NCI-H446 (cell line): ENCODE measurements around the gene TDRKH.
"Not testable (repeated sequence)": the region's sequence is repeated elsewhere in the genome, so short reads cannot be mapped to it uniquely, and the experiment has no call there.

ENCODE experiments used
- DNase-seq, 2 experiments: peaks; one replicate each; lab custom pipeline; 2025; lab: John Stamatoyannopoulos, UW

The TDRKH gene

DNA sequence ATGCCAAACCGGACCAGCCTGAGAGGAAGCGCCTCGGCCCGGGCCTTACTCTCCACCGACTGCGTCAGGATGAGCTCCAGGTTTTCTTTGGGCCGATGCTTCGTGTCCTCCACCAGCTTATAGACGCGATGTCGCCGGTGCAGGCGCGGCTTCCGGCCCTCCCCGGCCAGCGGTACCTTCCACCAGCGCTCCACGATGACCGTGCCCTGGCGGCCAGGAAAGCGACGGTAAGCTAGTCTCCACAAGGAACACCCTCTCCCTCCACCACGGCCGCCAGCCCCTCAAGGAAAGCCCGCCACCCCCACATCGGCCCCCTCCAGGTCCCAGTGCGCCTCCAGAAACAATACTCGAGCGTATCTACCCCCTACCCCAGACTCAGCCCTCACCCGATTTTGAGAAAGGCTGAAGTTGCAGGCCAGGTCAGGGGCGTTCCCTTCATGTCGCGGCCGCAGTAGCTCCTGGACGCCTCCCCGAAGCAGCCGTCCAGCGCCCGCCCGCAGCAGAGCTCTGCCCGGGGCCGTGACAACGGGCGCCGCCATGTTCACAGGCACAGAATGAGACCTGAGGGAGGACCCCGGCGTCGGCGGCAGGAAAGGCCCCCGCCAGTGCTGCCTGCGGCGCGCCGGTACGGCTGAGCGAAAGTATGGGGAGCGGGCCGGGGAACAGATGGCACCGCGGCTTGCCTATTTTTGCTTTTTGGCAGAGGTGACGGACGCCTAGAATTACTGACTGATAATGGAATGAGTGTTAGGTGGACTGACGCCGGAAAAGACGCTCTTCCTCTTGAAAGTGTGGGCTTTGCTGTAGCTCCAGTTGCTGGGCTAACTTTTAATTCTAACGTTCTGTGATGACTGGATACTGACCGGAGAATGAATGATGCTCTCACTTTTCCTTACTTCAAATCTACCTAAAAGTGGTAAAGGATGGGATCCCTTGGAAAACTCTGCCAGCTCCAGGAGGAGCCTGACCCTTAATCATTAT is 27.1 kb downstream of the TDRKH start, which contains the start of gene MRPL9:
MRPL9 (minus strand) TSS at position 556 of the 981 bp plus-strand sequence; CDS start at position 539, 17 bp downstream.
- peak; percentile 75 to 93 for DNase-seq

DNA sequence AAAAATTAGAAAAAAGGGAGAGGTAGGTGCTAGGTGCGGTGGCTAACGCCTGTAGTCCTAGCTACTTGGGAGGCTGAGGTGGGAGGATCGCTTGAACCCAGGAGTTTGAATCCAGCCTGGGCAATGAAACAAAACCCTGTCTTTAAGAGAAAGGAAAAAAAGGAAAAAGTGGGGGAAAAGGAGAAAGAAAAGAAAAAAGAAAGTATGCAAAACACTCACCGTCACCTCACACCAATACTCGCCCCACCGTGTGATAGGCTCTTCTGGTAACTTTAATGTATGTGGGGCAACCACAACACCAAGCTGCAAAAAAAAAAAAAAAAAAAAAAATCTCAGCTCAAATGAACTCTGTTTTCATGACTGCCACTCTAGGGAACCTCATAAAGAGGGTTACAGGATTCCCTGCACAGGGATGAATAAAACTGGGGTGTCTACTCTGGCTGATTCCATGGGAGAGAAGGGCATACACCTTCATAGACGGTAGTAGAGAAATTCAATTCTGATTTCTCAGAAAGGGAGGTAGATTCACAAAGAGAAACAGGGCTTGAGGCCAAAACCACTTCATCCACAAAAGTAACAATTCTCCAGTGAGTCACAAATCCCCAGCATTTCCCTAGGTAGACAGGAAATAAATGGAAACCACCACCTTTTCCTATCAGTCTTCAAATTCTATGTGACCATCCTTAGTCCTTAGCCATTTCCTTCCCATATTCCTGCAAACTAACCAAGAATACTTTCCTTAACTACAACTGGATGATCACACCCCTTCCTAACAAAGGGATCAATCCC is 29.5 kb downstream of the TDRKH start:
- DNase-seq: no peak

DNA sequence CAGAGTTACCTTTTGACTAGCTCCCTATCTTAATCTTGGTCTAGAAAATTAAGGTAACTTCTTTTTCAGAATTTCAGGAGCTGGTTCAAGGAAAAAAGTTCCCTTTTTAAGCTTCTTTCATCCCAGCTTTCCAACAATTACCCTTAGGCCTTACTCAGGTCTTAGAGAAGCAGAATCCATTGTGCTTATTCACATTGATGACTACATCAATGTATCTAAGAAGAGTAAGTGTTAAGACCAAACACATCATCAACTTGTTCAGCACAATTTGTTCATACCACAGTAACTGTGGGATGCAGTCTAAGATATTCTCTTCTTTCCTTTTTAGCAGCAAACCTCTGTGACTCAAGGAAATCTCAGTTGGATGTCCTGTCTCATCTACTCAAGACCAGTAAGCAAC is 31.1 kb downstream of the TDRKH start:
- DNase-seq: no peak

GRCh38 chr1:151756291-151756690 is 34.0 kb downstream of the TDRKH start:
- no peak for DNase-seq

DNA sequence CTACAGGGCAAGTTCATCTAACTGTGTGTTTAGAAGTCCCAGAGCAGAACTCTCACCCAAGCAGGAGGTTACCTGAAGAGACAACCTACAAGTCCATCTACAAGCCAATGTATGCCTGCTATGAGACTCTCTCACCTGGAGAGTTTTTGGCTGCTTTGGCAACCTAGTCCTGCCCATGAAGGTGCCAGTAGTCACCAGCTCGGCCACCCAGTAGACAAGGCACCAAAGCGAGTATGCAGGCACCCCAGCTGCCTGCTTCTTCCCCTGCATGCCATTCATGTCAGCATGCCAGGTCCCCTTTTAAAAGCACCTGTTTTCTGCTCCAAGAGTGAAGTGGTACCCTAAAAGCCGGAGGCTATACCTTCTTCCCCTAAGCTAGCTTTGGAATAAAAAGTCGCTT is 48.8 kb downstream of the TDRKH start:
- no peak for DNase-seq

DNA sequence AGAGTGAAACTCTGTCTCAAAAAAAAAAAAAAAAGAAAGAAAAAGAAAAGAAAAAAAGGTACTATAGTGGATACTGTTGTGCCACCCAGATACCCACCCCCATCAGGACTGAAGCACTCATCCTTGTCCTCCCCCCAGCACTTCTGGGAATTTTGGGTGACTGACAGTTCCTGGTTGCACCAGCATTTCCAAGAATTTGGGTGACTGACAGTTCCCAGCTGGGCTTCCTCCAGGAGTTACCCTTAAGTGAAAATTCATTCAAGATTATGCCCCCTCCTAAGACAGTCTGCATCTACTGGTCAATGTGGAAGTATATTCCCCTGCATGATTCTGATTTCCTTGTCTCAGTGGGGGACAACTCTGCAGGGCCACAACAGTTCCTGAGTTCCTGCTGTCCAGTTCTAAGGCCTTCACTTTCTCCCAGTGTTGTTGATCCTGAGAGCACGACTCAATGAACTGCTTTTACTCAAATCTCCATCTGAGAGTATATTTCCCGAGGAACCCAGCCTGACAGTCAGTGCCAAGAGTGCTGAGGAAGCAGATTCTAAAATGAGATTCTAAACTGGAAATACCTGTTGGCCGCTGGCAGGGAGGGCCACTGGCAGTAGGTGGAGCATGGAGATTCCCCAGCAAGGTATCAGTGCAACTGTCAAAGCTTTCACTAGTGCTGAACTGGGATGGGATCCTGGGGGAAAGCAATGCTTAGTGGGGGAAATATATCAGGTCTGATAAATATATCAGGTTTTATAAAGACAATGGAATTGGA is 50.5 kb downstream of the TDRKH start:
- no peak for DNase-seq

GRCh38 chr1:151737479-151737878 is 52.8 kb downstream of the TDRKH start:
- no peak for DNase-seq

DNA sequence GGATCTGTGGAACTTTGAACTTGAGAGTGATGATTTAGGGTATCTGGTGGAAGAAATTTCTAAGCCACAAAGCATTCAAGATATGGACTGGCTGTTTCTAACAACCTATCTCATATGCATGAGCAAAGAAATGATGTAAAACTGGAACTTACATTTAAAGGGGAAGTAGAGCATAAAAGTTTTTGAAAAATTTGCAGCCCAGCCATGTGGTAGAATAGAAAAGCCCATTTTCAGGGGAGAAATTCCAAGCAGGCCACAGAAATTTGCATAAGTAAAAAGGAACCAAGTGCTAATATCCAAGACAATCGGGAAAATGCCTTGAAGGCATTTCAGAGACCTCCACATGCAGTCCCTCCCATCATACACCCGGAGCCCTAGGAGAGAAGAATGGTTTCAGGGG is 53.3 kb downstream of the TDRKH start:
- no peak for DNase-seq

GRCh38 chr1:151733995-151734394 is 56.3 kb downstream of the TDRKH start:
- DNase-seq: not testable (repeated sequence)

GRCh38 chr1:151733126-151733525 is 57.2 kb downstream of the TDRKH start:
- DNase-seq: no peak

DNA sequence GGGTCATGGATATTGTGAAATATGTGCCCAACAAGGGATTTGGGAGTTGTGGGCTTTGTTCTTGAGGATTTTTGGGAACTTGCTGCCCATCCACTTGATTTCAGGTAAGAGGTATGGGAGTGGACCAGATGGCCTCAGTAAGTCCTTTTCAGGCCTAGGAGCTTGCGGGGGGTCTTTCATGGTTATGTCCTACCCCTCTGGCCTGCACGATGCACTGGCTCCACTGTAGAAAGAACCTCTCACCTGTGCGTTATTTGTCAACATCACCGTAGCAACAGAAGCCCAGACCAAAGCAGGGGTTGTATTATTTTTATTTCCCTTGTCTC is 60.4 kb downstream of the TDRKH start:
- no peak for DNase-seq

DNA sequence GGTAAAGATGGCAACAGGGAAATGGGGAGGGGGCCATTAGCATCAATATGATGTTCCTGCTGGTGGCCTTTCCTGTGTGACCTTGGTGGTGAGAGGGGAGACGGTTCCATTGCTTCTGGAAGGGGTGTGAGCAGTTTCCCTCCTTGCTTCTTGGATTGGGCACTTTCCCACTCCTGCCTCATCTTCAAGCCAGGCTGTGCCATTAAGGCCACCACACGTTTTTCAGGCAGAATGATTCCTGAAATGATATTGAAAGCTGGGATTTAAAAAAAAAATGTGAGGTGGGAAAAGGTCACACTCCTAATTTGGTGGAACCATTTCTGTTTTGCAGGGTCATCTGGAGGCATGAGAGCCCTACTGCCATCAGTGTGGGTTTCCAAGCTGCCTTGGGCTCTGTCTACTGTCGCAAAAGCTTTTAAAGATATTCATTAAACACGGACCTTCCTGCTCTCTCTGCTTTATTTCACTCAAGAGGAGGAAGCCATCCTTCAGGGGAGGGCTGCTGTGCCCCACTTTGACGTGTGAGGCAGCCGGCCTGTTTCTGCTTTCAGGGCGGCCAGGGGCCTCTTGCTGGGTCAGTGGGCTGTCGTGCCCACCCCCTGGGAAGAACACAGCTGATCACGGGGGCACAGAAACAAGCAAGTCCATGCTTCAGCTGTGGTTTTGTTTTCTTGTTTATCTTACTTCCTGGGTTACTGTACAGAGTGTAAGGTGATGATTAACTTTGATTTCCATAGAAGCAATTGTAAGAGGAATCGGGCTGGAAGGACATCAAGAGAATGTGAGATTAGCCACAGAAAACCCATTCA is 60.9 kb downstream of the TDRKH start:
- no peak for DNase-seq

- peak; percentile 70 to 93 for DNase-seq
Measured at GRCh38 chr1:151728151-151729054, 61.9 kb downstream of the TDRKH start.

- DNase-seq: no peak
Measured at GRCh38 chr1:151723726-151724370, 66.5 kb downstream of the TDRKH start.
